SJCRH30 (cell line): ENCODE measurements around the gene KCTD21. TPM values are rescaled to one million over a fixed set of nuclear protein-coding genes. Genes with fewer than 3 reads are reported as not detected.

Experiments used
- DNase-seq, 2 experiments: peaks; one replicate each; pipeline ENCODE4 v3.0.0-alpha.2; 2015 to 2020
- H3K27ac ChIP-seq: fragments of 250-450 bp; sonication (Bioruptor Pico); 2 replicates; pipeline ENCODE4 v1.5.1; 2020; ENCODE audit warnings: mild to moderate bottlenecking, moderate library complexity
- H3K27me3 ChIP-seq: fragments of 250-450 bp; sonication (Bioruptor Pico); 2 replicates; pipeline ENCODE4 v1.5.1; 2020; ENCODE audit warnings: mild to moderate bottlenecking, moderate library complexity
- H3K36me3 ChIP-seq: fragments of 250-450 bp; sonication (Bioruptor Pico); 2 replicates; pipeline ENCODE4 v1.5.1; 2020; ENCODE audit warnings: mild to moderate bottlenecking, moderate library complexity
- H3K4me1 ChIP-seq: fragments of 250-450 bp; sonication (Bioruptor Pico); 2 replicates; pipeline ENCODE4 v1.5.1; 2020; ENCODE audit warnings: mild to moderate bottlenecking, moderate library complexity
- H3K4me3 ChIP-seq: fragments of 250-450 bp; sonication (Bioruptor Pico); 2 replicates; pipeline ENCODE4 v1.5.1; 2020; ENCODE audit warnings: mild to moderate bottlenecking, moderate library complexity
- H3K9me3 ChIP-seq: fragments of 250-450 bp; sonication (Bioruptor Pico); replicated peaks from 2 replicates; pipeline ENCODE4 v1.5.1; 2020; ENCODE audit warnings: mild to moderate bottlenecking, moderate library complexity
- total RNA-seq: library from RNA; depleted of rRNA; stranded (reverse); fragments of >200 nt; shearing (Covaris generic); gene quantifications from 2 replicates; pipeline ENCODE4 v1.2.3, GENCODE V29; 2014; rRNA removed

KCTD21 gene
- total RNA-seq, 1 experiment from 2014 or later: 2.2 TPM

DNA sequence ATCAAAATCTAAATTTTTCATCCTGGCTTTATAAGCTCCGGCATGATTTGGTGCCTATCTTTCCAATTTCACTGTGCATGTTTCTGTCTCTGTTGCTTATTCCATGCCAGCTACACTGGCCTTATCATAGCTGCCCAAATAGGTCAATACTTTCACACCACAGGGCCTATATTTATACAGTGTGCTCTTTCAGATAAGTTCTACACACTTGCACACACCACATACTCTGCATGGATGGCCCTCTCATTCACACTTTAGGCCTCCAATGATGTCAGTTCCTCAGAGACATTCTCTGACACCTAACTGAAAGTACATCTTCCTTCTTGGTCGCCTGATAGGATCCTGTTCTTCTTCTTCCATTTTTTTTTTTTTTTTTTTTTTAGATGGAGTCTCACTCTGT lies 56.0 kb downstream of the KCTD21 start:
- Histone ChIP-seq H3K27ac (no peak overlapping the region), H3K4me1 (no peaks in the 10 kb centered on the region), H3K36me3 (peaks cover 10% of the 10 kb centered on the region), H3K9me3 (no peaks in the 10 kb centered on the region), H3K4me3 (no peak overlapping the region), H3K27me3 (no peaks in the 10 kb centered on the region)
- no peak for DNase-seq

DNA sequence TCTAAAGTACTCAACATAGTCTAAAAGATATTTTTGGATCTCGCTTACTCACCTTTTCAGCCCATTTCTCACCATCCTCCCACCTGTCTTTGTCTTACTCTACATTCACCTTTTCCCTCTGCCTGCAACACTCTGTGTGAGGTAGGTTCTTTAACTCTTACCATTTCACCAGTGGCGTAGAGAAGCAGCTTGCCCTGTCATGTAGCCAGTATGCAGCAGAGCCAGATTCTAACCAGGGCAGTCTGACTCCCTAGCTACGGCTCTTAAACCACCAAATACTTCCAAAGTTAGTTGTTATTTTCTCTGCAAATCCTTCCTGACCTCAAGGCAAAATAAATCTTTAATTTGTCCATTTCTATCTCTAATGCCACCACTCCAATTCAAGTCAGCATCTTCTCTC lies 56.5 kb downstream of the KCTD21 start:
- peaks cover 10% of the 10 kb centered on the region for H3K36me3 ChIP-seq
- H3K9me3 ChIP-seq: no peaks in the 10 kb centered on the region
- no peak overlapping the region for H3K4me3 ChIP-seq
- no peaks in the 10 kb centered on the region for H3K27me3 ChIP-seq
- no peaks in the 10 kb centered on the region for H3K4me1 ChIP-seq
- DNase-seq: no peak
- no peak overlapping the region for H3K27ac ChIP-seq

DNA sequence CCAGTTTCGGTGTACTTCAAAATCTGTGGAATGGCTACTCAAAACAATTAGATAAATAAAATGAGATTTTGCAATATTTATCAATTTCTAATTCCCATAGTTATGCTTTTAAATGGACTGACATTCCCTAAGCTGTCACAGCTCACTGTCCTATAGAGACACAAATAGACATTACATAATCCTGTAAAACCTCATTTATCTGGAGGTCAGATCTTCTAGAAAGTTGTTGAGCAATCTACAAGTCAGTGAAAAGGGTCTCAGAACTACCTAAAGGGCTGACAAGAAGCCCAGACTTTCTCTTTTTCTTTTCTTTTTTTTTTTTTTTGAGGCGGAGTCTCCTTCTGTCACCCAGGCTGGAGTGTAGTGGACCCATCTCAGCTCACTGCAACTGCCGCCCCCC lies 61.0 kb downstream of the KCTD21 start:
- H3K27ac ChIP-seq: no peak overlapping the region
- no peaks in the 10 kb centered on the region for H3K4me1 ChIP-seq
- peaks cover 4% of the 10 kb centered on the region; the same call in 1 of the 2 replicates for H3K36me3 ChIP-seq
- H3K27me3 ChIP-seq: no peaks in the 10 kb centered on the region
- H3K9me3 ChIP-seq: no peaks in the 10 kb centered on the region
- DNase-seq: no peak
- no peak overlapping the region for H3K4me3 ChIP-seq

Other genes with a start within 250 kb of the KCTD21 start
- gene INTS4, start 194.0 kb downstream of the KCTD21 start, total RNA-seq: 31.6 and 33.0 TPM in 2 replicates
- 0.15 and 0.24 TPM in 2 replicates for gene KCTD14, start 165.3 kb downstream of the KCTD21 start, total RNA-seq
- gene THRSP, start 124.8 kb downstream of the KCTD21 start, total RNA-seq: not detected in 2 replicates
- gene NDUFC2, start 108.8 kb downstream of the KCTD21 start, total RNA-seq: 127 and 135 TPM in 2 replicates
- gene ALG8, start 49.0 kb downstream of the KCTD21 start, total RNA-seq: 63.0 and 63.6 TPM in 2 replicates
- 3.0 and 5.1 TPM in 2 replicates for gene USP35, start 293 bp upstream of the KCTD21 start, total RNA-seq
- 5.6 TPM in 2 replicates for gene GAB2, start 229.2 kb upstream of the KCTD21 start, total RNA-seq